ENCODE data around the gene CDC14B.
"Not testable (repeated sequence)": the region's sequence is repeated elsewhere in the genome, so short reads cannot be mapped to it uniquely, and the experiment has no call there.

Gene CDC14B

DNA sequence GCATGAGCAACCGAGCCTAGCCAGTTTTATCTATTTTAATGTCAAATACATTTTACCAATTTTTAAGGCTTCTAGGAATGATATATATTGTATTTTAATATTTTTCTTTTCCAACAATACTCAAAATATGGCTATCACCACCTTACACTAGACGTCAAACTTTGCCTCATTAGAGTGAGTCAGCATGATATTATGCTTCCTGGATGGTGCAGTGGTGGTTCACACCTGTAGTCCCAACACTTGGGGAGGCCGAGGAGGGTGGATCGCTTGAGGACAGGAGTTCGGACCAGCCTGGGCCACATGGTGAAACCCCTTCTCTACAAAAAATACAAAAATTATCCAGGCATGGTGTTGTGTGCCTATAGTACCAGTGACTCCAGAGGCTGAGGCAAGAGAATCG, 7.3 kb upstream of the CDC14B start:
- no peak for DNase-seq (ENCODE audit: low read depth in 2 of 2)

GRCh38 chr9:96621618-96622017, 2.0 kb upstream of the CDC14B start:
- no peak for DNase-seq (ENCODE audit: low read depth in 2 of 2)

DNA sequence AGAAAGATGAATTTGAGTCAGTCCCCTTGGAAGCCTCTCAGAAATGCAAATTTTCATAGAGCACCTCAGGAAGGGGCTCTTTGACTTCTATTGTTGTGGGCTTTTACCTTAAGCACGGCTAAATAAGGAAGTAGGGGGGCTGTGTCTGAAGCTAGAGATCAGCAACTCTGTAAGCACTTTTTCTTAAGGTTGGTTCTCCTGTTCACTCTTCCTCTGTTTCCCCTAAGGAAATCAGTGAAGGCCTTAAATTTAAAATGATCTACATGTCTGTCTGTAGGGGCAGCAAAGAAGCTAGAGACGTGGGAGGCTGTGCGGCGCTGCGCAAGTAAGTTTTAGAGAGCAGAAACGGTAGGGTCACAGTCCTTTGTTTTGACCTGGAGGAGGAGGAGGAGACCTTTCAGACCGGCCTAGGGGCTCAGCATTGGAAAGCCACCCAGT, 1.2 kb upstream of the CDC14B start:
- DNase-seq (ENCODE audit: low read depth in 2 of 2): no peak

- no peak for DNase-seq (ENCODE audit: low read depth in 2 of 2)
Observed at GRCh38 chr9:96620181-96620514, 505 bp upstream of the CDC14B start.

DNA sequence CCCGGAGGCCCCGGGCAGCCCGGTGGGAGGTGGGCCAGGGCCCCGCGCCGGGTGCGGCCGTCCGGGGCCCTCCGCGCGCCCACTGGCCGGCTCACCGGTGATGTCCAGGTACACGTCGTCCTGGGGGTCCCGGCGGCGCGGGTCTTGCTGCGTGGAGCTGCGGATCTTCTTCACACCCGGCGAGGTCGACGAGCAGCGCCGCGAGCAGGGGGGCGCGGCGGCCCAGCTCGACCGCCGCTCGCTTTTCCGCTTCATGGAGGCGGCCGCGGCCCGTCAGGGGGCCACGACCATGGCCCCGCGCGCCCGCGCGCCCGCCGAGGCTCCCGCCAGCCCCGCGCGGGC, 548 bp downstream of the CDC14B start:
- no peak for DNase-seq (ENCODE audit: low read depth in 2 of 2)

DNA sequence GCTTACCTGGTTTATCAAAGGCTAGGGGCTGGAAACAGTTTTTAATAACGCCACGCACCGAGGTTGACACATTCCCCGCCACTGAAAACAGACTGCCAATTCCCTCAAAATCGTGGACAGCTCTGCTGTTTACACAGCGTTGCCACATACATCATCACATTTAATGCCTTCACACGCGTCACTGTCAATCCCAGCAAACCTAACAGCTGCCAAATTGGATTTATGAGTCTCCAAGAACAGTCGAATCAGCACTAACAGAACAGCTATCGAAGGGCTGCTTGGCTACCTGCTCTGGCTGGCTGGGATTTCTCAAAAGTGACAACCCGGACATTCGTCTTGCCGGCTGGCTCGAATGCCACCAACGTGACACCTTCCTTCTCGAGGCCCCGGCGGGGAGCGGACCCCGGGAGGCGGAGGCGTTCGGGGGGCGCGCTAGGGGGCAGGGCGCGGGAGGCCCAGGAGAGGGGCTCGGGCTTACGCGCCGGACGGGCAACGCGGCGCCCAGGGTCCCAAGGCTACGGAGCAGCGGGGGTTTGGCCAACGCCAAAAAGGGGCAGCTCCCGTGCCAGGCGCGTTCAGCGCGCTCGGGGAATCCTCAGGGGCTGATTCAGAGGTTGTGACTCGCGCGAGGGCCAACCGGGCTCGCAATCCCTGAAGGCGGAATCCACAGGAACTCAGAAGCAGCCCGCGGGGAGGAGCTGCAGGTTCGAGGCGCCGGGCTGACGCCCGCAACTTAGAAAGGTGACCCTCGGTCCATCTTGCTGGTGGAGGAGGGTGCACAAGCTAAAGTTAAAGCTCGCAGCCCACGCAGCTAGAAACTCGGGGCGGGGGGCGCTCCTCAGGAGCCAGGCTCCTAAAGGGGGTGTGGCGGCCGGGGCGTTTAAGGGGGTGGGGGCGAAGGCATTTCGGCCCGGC, 1.2 kb downstream of the CDC14B start:
- DNase-seq (ENCODE audit: low read depth in 2 of 2): no peak

DNA sequence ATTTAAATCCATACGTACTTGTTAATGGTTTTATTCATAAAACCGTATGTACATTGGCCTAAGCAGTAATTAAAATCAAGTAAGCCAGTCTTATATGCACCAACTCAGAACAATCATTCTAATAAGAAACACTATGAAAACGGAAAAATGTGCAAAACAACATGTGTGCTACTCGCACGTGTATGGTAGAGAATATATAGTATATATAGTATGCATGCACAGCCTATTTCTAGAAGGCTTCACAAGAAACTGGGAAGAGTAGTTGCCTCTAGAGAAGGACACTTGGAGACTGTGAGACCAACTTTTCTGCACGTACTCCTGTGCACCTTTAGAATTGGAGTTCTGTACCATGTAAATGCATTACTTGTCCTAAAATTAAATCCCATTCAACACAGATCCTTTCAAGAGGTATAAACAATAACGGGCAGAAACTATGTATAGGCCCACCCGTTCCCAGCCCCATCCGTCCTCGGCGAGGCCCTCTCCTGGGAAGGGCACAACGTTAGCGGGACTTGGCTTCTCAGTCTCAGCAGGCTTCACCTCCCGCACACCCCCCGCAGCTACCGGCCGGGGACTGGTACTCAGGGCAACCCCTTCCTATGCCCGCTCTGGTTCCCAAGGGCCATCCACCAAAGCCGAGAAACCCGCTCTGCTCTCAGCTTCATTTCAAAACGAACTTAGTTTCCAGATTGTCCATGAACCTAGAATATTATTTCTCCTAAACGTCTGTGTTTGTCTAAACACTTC, 2.0 kb downstream of the CDC14B start:
- no peak for DNase-seq (ENCODE audit: low read depth in 2 of 2)

- no peak for DNase-seq (ENCODE audit: low read depth in 2 of 2)
Observed at GRCh38 chr9:96616817-96617438, 2.7 kb downstream of the CDC14B start.

DNA sequence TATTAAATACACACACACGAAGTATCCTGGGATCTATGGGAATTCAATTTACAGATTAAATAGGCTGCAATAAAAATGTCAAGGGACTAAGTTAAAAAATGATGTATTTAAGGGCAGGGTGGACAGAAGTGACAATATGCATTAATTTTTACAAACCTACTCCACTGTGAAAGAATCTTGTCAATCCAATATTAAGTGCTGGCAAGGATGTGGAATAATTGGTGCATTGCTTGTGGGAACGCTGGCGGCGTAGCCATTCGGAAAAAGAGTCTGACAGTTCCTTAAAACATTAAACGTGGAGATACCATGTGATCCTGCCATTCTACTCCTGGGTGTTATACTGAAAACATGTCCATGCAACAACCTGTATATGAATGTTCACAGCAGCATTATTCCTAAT, 4.2 kb downstream of the CDC14B start:
- no peak for DNase-seq (ENCODE audit: low read depth in 2 of 2)

DNA sequence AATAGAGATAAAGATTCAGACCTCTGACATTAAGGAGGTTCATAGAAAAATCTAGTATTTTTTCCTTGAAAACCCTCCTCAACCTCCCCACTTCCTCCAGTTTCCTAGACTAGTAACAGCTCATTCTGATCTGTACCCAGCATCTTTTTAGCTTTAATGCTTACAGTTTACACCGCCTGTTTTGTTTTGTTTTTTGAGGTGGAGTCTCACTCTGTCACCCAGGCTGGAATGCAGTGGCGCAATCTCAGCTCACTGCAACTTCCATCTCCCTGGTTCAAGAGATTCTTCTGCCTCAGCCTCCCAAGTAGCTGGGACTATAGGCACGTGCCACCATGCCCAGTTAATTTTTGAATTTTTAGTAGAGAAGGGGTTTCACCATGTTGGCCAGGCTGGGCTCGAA, 5.0 kb downstream of the CDC14B start:
- not testable (repeated sequence) for DNase-seq (ENCODE audit: low read depth in 2 of 2)

DNA sequence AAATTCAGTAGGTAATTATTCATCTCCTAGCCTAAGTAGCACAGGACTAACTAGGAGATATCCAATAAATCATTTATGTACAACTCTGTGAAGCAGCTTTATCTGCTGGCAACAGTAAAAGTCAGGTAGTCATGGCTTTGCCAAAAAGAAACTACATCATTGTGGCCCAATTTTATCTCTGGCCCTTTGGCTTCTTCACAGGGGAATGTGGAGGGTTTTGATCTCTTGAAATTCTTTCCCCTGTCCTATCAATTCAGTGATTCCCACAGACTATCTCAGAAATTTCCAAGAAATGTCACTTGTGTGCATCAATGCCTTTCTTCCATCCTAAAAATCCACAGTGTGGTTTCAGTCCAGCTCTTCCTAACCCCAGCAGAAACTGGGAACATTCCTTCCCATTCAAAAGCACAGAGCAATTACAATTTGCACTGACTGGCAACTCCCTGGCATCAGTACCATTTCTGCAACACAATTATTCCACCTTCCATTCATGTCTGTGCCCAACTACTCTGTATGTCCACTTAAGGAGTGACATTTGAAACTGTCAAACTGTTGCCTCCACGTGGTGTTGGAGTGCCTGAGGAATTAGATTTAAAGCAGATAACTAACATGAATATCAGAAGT, 6.6 kb downstream of the CDC14B start:
- DNase-seq (ENCODE audit: low read depth in 2 of 2): no peak

DNA sequence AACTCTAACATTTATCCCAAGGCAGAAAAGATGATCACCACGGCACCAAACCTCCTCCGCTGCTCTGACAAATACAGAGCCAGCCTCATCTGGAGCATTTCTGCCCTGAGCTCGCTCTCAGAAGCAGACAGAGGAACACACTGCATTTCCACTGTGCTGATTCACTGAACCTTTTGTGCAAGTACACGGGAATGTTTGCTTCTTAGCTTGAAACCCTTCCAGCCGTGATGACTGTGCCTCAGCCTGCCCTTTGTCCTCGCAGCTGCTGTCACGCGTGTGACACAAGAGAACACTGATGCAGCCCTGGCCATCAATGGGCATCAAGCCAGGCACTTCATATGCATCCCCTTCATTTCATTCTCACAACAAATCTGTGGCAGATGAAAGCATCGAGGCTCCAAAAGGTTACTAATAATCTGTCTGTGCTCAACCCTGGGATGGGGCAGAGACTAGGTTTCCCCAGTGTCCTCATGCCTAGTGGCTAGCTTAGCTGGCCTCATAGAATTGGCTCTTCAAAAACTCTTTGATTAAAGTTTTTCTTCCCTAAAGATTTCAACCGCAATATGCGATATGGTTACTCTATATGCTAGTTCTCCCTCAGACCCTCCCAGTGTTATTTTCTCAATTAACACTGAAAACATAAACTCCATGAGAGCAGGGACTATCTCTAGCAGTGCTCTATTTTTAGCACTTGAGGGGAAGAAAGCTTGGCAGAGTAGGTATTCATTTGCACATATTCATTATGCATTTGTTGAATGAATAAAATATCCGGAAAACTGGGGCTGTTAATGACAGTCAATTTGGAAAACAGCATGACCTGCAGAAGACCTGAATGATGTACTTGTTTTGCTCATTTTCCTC, 7.3 kb downstream of the CDC14B start:
- no peak for DNase-seq (ENCODE audit: low read depth in 2 of 2)

DNA sequence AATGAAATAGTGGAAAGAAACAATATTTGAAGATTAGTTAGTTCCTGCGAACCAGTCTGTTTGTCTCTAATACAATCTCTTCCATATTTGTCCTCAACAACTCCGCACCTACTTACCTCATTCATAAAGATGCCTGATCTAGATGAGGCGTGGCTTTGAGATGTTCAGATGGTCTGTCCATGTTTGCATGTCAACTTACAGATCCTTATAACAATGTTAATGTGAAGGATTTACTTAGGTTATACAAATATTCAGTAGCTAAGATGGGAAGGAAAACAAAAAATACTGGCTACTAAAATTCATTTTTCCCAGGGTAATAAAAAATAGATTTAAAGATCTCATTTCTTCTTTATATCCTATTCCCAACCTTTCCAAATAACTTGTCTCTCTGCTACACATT, 8.3 kb downstream of the CDC14B start:
- DNase-seq (ENCODE audit: low read depth in 2 of 2): no peak

DNA sequence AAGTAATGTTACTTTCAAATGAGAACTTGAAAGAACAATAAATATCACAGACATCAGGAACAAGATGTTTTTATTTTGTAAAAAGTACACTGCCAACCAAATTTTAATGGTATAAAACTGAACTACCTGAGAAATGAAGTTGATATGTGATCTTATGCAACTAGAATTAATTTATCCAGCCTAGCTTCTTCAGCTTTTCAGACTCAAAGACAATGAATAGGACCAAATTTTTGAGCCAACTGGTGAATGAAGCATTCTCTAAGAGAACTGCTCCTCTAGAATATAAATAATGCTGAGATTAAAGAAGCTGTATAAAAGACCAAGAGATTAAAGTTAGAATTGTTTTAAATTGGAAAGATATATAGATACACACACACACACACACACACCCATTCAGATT, 9.9 kb downstream of the CDC14B start:
- DNase-seq (ENCODE audit: low read depth in 2 of 2): no peak

GRCh38 chr9:96607971-96608370, 11.7 kb downstream of the CDC14B start:
- DNase-seq (ENCODE audit: low read depth in 2 of 2): no peak

DNA sequence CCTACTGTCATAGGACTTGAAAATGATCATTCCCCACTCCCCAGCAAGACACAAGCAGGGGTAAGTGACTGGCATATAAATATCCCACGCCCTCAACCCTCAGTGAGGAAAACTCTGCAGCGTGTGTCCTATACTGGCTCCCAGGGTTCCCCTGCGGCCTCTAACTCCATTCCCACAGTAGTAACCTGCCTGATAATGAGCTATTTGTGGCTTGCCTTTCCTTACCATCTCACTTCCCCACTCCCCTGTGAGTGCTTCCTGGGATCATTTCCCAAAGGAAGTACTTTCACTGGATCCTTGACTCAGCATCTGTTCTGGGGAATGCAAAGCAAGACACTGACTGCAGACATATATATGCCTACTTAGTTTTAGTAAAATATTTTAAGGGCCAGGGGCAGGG, 14.3 kb downstream of the CDC14B start:
- no peak for DNase-seq (ENCODE audit: low read depth in 2 of 2)

DNA sequence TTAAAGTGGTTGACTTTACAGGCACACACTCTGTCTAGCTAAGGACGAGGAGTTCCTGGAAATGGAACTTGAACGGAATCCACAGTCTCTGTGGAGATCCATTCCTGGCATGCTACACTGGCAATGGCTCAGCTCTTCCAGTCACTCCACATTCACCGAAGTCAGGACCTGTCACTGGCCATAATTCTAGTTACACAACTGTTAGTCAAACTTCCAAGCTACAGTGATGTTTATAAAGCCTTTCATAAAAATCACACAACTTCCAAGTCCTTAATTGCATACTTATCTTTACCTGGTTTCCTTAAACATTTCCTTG, 15.7 kb downstream of the CDC14B start:
- DNase-seq (ENCODE audit: low read depth in 2 of 2): no peak

DNA sequence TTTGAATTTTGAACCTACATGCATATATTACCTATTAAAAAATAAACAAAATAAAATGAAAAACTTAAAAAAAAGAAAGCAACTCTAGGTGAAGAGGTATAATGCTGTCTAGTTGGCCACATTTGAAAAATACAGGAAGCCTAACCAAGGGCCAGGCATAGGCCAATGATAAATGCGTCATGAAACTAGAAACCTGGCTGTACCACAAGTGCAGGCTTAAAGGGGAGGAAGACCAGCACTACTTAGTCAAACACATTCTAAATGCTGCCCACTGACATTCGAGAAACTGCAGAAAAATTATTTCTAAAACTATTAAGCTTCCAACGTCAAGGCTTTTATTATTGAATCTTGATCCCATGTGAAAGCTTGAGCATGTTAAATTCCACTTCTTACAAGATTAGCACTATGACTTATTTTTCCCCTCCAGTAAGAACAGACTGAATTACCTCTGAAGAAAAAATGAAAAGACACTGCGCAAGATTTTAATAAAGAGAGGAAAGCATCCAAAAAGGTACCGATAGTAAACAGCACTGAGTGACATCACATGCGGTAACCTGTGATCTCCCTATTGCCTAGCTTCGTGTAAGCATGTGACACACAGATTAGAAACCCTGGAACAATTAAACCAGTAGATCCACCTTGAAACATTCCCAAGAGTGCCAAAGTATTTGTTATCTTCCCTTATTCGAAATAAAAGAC, 16.2 kb downstream of the CDC14B start:
- DNase-seq (ENCODE audit: low read depth in 2 of 2): no peak

- DNase-seq (ENCODE audit: low read depth in 2 of 2): no peak
Observed at GRCh38 chr9:96599298-96599697, 20.3 kb downstream of the CDC14B start.

DNA sequence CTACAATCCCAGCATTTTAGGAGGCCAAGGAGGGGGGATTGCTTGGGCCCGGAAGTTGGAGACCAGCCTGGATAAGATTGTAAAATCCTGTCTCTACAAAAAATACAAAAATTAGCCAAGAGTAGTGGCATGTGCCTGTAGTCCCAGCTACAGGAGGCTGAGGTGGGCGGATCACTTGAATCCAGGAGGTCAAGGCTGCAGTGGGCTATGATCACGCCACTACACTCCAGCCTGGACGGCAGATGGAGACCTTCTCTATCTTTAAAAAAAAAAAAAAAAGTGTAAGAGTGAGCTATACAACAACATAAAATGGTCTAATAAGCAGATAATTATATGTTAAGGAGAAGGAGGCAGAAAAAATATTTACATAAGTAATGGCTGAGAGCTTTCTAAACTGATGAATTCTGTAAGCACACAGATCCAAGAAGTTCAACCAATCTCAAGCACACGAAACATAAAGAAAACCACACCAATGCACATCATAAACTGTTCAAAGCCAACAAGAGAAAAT, 23.0 kb downstream of the CDC14B start:
- DNase-seq (ENCODE audit: low read depth in 2 of 2): no peak

Data from stimulated activated CD8-positive, alpha-beta memory T cell treated with anti-CD3 and anti-CD28 coated beads, Interleukin-15, amount 100 ng/mL, for 48 hours (primary cell).